ENCODE results near the gene TSKS.

Gene TSKS

DNA sequence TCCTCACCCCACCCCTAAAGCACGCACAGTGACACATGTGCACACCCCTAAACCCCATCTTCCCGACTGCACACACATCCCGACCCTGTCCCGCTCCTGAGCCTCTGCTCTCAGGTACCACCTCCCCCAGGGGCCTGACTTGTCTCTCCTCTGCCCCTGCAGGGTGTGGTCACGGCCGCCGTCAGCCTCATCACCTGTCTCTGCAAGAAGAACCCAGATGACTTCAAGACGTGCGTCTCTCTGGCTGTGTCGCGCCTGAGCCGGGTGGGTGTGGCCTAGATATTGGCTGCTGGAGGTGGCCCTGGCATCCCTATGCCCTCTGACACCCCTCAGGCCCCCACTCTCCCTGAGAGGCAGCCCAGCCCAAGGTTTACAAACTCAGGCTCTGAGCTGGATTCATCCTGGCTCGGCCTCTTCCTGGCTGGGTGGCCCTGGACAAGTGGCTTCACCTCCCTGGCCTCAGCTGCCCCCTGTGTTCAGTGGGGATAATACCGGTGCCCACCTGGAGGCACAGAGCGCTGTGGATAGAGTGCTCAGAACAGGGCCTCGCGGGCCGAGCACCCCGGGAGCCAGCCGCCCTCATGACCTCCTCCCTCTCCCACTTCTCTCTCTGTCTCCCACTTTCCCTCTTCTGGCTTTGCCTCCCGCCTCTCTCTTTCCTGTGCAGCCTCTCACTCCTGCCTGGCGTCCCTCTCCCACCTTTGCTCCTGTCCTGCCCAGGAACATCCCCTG, 29.9 kb upstream of the TSKS start:
- no peak for DNase-seq

DNA sequence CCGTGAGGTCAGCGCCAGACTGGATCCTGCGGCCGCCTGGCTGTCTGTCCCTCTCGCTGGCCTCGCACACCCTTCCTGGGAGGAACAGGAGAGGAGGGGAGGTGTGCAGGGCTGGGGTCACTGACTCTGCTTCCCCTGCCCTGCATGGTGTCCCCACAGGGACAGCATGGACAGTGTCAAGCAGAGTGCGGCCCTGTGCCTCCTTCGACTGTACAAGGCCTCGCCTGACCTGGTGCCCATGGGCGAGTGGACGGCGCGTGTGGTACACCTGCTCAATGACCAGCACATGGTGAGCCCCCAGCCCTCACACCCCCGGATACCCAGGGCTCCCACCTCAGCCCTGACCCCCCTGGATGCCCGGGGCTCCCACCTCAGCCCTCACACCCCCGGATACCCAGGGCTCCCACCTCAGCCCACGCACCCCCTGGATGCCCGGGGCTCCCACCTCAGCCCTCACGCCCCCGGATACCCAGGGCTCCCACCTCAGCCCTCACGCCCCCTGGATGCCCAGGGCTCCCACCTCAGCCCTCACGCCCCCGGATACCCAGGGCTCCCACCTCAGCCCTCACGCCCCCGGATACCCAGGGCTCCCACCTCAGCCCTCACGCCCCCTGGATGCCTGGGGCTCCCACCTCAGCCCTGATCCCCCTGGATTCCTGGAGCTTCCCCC, 28.8 kb upstream of the TSKS start:
- DNase-seq, result no peak

DNA sequence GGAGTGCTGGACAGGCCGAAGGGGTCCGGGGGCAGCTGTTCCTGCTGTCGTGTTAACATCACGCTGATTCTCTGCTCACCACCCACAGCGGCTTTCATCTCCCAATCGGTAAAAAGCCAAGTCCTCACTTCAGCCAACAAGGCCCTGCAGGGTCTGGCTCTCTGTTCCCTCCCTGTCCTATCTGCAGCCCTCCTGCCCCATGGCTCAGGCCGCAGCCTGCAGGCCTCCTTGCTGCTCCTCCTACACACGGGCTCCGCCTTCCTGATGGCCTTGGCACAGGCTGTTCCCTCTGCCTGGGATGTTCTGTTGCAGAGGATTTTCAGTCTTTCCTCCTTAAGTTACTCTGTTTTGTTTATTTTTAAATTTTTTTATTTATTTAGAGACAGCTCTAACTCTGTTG, 27.8 kb upstream of the TSKS start:
- no peak for DNase-seq

DNA sequence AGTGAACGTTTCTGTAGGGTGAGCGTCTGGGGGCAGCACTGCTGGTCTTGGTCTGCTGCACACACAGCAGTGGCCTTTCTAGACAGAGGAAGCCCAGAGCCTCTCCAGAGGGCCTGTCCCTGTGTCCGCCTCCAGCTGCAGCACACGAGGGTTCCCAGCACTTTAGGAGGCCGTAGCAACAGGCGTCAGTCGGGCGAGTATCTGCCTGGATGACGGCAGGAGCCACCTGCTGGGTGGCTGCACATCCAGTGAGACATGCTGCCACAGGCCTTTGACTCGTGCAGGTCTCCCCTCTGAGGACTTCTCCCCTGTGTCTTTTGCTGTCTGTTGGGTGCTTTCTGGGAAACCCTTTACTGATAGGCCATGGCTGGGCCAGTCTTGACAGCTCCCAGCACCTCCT, 25.8 kb upstream of the TSKS start:
- DNase-seq, result no peak

DNA sequence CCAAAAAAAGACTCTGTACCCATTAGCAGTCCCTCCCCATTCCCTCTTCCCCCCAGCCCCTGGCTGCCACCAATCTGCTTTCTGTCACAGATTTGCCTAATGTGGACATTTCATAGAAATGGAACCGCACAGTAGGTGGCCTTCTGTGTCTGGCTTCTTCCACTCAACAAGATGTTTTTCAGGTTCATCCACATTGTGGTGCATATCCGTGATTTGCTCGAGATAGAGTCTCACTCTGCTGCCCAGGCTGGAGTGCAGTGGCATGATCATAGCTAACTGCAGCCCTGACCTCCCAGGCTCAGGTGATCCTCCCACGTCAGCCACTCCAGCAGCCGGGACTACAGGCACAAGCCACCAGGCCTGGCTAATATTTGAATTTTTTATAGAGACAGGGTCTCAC, 24.6 kb upstream of the TSKS start:
- DNase-seq, result no peak

DNA sequence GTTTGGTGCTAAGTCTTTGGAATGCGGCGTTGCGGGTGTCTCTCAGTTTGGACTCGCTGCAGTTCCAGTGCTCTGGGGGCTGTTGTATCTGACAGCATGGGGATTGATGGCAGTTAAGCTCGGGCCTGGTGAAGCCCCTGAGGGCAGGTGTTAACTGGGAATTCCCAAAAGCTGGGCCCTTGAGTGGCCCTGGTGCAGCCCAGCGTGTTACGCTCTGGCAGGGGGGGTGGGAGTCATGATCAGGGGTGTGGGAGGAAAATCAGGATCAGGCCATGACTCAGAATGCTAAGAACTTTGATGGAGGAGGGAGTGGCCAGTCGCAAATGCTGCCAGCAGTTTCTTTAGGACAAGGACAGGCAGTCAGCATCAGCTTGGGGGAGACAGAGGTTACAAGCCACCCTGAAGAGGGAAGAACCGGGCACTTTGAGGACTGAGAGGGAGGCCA, 23.3 kb upstream of the TSKS start:
- DNase-seq, result no peak

DNA sequence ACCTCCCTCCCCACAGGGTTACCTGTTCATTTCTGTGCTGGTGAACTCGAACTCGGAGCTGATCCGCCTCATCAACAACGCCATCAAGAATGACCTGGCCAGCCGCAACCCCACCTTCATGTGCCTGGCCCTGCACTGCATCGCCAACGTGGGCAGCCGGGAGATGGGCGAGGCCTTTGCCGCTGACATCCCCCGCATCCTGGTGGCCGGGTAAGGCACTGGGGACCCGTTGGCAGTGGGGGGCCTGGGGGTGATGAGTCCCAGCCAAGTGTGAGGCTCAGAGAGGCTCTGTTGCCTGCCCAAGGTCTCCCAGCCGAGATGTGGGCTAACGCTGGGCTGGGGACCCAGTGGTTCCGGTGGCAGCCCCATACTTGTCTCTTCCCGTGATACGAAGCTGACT, 19.4 kb upstream of the TSKS start:
- no peak for DNase-seq

DNA sequence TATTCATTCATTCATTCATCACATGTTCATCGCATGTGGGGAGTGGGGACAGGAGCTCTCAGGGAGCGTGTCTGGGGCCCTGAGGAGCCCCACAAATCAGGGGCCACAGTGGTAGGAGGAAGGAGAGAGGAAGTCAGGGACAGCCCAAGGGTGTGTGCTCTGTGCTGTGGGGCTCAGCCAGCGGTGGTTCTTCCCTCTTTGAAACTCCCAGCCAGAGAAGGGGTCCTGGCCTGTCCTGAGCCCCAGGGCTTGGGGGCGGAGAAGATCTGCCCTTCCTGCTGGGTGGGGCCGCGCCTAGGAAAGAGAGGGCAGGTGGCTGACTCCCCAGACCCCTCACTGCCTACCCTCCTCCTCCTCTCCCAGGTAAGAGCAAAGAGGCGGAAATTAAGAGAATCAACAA, 18.3 kb upstream of the TSKS start:
- DNase-seq, result no peak

DNA sequence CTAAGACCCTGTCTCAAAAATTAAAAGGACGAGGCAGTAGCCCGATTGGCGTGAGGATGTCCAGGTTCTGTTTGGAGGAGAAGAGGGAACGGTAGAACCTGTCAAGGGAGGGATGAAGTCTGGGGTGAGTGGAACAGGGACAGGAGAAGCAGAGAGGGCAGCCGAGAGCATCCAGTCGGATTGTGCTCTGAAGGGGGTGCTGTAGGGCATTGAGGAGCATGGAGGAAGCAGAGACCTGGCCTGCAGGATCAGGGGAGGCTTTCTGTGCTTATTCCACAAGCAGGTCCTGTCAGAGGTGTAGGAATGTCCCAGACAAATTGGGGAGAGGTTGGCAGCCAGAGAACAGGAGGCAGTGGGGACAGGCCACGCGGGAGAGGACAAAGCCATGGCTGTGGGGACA, 17.8 kb upstream of the TSKS start:
- no peak for DNase-seq

DNA sequence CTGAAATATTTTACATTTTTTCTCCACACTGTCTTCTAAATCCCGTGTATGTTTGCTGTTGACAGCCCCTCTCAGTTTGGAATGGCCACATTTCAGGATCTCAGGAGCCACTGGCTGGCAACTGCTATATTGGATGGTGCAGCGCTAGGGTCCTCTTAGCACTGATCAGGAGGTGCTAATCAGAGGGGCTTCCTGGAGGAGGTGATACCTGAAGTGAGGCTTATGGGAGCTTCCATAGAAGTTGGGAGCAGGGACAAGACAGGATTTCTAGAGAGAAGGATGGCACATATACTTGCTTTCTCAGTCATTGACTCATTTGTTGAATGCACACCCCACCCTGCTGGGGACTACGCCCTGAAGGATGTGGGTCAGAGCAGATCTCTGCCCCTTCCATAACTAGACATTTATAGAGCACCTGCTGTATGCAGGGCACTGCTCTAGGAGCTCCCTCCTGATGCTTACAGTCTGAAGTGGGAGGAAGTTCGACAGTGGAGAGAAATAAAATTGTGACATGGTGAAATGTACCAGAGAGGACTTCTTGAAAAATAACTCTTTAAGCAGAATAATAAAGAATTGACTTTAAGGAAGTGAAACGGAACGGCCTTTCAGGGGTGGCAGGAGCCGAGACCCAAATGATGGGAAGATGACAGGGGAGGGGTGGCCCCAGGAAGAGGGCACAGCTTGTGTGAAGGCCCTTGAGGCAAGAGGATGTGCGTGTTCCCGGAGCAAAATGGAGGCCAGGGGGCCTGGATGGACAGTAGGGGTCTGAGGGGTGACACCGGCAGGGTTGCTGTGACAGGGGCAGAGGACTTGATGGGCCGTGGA, 16.8 kb upstream of the TSKS start:
- DNase-seq, result peak in 1 of 2 donors; percentile 48

DNA sequence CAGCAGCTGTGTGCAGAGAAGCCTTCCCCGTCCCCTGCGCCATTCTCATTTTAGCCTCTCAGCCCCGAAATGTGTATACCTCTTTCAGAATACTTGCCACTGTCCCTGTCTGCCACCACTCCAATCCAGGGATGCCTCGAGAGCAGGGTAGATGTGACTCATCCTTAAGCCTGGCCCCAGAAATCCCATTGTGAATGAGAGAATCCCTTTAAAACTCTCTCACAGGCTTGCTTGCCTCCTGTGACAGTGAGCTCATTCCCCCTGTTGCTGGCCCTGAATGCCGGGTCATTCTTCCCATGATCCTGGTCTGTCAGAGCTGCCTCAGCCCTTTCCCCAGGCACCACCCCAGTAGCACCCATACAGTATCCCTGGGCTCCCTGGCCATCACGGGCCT, 13.3 kb upstream of the TSKS start:
- no peak for DNase-seq

DNA sequence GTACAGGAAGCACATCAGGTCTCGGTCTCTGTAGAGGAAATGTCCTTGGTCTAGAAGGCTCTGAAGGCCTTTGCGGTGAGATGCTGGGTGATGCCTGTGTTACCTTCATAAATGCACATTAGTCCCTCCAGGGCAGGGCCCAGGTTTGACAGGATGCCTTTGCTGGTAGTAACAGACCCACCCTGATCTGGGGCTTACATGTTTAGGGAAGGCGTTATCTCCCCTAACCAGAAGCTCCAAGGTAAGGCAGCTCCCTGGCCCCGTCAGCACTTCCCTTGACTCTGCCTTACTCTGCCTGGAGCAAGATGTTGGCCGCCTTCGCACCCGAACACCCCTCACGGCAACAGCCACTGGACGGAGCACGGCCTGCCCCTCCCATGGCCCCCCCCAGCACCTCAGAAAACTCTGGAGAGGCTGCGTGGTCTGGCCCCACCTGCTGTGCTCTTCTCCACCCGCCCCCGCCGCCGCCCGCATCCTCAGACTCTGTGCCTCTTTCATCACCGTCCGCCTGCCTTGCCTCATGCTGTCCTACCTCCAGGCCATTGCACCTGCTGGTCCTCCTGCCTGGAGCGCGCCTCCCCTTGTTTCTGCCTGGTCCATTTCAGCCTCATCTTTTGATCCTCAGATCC, 12.8 kb upstream of the TSKS start:
- no peak for DNase-seq

DNA sequence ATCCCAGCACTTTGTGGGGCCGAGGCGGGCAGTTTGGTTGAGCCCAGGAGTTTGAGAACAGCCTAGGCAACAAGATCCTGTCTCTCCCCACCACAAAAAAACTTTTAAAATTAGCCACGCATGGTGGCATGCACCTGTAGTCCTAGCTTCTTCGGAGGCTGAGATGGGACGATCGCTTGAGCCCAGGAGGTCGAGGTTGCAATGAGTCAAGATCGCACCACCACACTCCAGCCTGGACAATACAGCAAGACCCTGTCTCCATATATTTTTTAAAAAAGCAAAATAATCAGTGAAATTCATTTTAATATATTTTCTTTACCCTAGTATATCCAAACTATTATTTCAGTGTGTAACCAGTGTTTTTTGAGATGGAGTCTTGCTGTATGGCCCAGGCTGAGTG, 11.9 kb upstream of the TSKS start:
- no peak for DNase-seq

DNA sequence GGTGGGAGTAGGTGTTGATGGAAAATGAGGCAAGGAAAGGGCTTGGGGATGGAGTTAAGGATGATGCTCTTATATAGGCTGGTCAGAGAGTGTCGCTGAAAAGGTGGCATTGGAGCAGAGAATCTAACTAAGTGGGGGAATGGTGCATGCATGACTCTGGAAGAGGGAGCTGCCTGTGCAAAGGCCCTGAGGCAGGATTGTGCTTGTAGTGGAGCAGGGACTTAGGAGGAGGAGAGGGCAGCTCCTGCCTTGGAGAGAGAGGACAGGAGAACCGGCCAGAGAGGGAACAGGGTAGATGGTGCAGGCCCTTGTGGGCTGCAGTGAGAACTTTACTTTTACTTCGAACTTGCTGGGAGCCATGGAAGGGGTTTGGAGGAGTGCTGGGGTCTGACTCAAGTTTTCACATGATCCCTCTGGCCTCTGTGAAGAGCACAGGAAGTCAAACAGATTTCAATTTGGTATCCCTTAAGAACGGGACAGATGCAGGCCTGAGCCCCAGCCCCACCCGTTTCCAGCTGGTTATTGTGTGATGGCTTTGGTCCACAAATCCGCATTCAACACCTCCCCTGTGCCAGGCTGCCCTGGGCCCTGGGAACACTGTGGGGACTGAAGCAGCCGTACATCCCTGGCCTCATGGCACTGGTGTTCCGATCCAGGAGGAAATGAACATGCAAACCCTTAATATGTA, 10.7 kb upstream of the TSKS start:
- DNase-seq, result no peak

DNA sequence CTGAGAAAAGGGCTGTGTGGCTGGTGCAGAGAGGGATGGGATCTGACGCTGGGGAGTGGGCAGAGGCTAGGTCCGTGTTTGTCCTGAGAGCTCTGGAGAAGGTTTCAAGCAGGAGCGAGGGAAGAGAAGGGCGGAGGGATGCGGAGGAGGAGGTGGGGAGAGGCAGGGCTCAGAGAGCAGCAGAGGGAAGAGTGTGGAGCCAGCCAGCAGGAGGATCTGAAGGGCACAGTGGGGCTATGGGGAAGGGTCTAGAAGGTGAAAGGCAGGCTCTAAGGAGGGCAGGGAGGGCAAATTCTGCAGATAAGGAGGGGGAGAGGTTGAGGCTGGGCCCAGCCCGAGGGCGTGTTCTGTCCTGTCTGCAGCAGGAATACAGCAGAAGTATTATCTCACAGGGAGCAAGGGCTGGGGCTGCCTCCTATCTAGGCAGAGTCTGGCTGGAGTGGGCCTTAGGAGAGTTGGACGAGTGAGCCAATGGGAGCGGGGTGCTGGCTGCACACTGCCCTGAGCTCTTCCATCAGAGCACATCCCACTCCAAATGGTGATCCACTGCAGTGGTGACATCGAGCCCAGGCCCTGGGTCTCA, 9.8 kb upstream of the TSKS start:
- DNase-seq, result no peak

DNA sequence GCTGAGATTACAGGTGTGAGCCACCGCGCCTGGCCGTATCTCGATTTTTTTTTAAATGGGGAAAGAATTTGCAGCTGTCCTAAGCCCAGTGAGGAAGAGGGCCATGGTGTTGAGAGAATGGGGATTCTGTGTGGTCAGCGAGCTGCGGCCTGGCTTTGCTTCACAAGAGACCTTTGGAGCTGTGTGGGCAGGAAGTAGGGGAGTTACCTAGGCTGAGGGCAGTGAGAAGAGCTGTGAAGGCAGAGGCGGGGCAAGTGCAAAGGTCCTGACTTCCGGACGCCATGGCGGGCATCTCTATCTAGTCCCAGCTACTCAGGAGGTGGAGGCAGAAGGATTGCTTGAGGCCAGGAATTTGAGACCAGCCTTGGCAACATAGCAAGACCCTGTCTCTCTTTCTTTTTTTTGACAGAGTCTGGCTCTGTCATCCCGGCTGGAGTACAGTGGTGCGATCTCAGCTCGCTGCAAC, 8.6 kb upstream of the TSKS start:
- no peak for DNase-seq

DNA sequence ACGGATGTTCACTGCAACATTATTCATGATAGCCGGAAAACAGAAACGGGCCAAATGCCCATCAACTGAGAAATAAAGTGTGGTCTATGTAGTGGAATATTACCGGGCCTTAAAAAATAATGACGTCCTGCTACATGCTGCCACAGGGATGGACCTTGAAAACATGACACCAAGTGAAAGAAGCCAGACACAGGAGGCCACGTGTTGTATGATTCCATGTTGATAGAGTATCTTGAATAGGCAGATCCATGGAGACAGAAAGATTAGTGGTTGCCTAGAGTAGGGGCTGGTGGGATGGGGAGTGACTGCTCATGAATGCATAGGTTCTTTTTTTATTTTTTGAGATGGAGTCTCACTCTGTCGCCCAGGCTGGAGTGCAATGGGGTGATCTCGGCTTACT, 7.4 kb upstream of the TSKS start:
- no peak for DNase-seq

DNA sequence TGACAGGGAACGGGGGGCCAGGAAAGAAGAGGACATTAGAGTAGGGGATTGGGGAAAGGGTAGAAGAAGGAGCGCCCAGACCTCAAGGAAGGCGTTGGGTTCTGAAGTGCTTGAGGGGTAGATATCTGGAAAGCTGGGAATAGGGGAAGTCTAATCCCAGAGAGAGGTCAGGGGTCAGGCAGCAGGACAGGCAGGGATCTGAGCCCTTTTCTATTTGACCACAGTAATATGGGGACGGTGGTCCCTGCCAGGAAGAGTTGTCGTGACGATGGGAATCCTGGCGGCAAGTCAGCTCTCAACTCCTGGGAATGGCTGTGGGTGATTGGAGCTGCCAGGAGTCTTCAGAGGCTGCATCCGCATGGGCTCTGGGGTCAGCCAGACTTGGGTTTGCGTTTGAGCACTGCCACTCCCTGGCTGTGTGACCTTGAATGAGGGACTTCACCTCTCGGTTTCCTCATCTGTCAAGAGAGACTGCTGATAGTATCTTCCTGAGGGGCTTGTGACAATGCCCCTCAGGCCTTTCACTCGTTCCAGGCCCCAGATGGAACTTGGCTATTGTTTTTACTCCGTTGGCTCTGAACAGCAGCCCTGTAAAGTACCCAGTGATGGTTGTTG, 5.0 kb upstream of the TSKS start:
- no peak for DNase-seq

DNA sequence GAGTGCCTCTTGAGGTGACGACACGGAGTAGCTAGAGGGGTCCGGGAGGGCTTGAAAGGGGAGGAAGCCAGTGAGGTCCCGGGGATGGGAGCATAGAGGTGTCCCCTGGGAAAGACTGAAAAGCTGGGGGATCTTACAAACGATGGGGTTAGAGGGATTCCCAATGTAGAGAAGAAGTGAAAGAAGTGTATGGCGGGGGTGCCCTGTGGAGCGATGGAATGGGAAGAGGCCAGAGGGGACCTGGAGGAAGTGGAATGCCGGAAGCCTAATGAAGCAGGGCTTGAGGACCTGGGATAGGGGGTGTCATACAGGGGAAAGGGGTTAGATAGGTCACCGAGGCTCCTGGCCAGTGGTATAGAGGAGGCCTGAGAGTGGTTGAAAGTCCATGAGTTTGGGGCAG, 4.3 kb upstream of the TSKS start:
- DNase-seq, result no peak

DNA sequence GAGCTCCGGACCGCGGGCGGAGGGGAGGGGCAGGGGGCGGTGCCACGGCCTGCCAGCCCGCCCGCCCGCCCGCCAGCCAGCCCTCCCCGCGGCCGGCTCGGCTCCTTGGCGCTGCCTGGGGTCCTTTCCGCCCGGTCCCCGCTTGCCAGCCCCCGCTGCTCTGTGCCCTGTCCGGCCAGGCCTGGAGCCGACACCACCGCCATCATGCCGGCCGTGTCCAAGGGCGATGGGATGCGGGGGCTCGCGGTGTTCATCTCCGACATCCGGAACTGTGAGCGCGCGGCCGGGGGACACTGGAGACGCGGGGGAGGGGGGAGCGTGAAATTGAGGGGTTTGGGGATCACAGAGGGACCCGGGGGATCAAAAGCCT, 3.8 kb upstream of the TSKS start, which contains the start of gene AP2A1:
Gene AP2A1, plus strand, starts transcription at position 72 of the 370 bp plus-strand sequence. Its CDS starts 133 bp downstream, at position 205.
- DNase-seq, result no peak

DNA sequence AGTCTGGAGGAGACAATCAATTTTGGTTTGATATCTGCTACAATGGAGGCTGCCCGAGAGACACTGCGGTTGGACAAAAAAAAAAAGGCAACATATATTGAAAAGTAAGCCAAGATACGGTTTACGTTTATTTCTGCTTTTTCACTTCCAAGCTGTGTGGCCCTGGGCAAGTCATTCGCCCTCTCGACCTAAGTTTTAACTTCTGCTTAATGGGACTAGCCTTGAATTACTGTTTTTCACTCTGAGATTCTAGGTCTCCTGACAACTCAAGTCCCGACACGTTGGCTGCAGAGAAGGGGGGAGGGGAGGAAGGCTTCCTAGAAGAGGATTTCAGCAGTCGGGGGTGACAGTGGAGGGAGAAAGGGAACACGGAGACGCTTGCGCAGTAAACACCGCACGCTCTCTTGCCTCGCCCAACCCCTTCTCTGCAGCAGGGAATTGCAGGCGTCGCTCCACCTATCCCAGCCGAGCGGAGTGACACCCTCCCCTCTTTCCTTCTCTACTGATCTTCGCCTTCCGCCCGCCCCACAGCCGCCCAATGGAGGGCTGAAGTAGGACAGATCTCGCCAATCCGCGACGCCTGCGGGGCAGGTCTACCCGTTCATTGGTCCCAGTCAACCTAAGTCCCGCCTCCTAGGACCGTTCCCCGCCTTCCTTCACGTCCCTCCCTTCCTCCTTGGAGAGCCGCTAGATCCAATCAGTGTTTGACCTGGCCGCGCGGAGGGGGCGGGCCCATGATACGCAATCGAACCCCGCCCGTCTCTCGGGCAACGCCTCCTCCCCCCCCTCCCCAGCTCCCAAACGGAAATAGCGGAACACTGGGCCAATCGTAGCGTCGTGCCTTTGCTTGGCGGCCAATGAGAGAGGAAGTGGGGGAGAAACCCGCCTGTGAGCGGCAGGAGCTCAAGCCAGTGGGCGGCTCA, 3.2 kb upstream of the TSKS start:
- DNase-seq, result peak; percentile 100

Measured in CD4-positive, alpha-beta T cell treated with Interleukin-4 for 1 hour (primary cell).